PC-9 (cell line): ENCODE measurements around the gene NF1.

Experiments
- CTCF ChIP-seq: fragments of 200-600 bp; sonication (generic); conservative IDR thresholded peaks from 2 replicates; pipeline ENCODE4 v1.6.1; 2017; ENCODE audit warnings: mixed run types, antibody characterized with exemption, mild to moderate bottlenecking, moderate library complexity
- EZH2 ChIP-seq: fragments of 200-600 bp; sonication (generic); IDR thresholded peaks from 2 replicates; pipeline ENCODE4 v1.8.0; 2017; ENCODE audit warnings: antibody characterized with exemption, low read depth

GRCh38 chr17:31112001-31112661 lies 17.4 kb downstream of the NF1 start:
- TF ChIP-seq CTCF (no peak), EZH2 (no peak)
